MM.1S (cell line): ENCODE data around the gene LMOD3.

Experiments
- EZH2 ChIP-seq: fragments of 300-600 bp; sonication (generic); optimal IDR thresholded peaks from 2 replicates; pipeline ENCODE3; 2017; ENCODE audit warnings: low read depth, mild to moderate bottlenecking, antibody characterized with exemption, low read length, mixed read lengths
- EZH2phosphoT487 ChIP-seq: fragments of 300-600 bp; sonication (generic); IDR thresholded peaks from 2 replicates; pipeline ENCODE4 v1.6.1; 2018; ENCODE audit warnings: antibody characterized with exemption, low read length
- TF ChIP-seq, protein P1 (sequence below): fragments of 300-600 bp; sonication (generic); IDR thresholded peaks from 2 replicates; pipeline ENCODE4 v1.5.1; 2016; ENCODE audit warnings: antibody characterized with exemption, low read length, mixed read lengths

DNA sequence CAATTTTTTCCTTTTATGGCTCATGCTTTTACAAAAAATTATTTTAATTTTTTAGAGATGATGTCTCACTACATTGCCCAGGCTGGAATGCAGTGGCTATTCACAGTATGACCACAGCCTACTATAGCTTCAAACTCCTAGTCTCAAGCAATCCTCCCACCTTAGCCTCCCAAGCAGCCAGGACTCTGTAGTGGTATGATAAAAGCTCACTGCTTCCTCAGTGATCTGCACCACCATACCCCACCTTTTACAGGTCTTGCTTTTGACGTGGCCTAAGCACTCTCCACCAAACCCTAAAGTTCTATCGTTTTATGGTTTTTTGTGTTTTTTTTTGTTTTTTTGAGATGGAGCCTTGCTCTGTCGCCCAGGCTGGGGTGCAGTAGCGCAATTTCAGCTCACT, 56.3 kb downstream of the LMOD3 start:
- TF ChIP-seq, protein P1, sequence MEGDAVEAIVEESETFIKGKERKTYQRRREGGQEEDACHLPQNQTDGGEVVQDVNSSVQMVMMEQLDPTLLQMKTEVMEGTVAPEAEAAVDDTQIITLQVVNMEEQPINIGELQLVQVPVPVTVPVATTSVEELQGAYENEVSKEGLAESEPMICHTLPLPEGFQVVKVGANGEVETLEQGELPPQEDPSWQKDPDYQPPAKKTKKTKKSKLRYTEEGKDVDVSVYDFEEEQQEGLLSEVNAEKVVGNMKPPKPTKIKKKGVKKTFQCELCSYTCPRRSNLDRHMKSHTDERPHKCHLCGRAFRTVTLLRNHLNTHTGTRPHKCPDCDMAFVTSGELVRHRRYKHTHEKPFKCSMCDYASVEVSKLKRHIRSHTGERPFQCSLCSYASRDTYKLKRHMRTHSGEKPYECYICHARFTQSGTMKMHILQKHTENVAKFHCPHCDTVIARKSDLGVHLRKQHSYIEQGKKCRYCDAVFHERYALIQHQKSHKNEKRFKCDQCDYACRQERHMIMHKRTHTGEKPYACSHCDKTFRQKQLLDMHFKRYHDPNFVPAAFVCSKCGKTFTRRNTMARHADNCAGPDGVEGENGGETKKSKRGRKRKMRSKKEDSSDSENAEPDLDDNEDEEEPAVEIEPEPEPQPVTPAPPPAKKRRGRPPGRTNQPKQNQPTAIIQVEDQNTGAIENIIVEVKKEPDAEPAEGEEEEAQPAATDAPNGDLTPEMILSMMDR = no peak
- TF ChIP-seq EZH2phosphoT487 (no peak), EZH2 (no peak)
